ENCODE measurements around the gene H3-3A.
"Not testable (repeated sequence)": the region's sequence is repeated elsewhere in the genome, so short reads cannot be mapped to it uniquely, and the experiment has no call there.

The H3-3A gene

GRCh38 chr1:226085675-226086285, 23.3 kb downstream of the H3-3A start:
- no peak for DNase-seq (ENCODE audit: low read depth)

GRCh38 chr1:226086776-226087175, 24.3 kb downstream of the H3-3A start:
- no peak for DNase-seq (ENCODE audit: low read depth)

- DNase-seq (ENCODE audit: low read depth): no peak
Observed at GRCh38 chr1:226091461-226091860, 28.9 kb downstream of the H3-3A start.

GRCh38 chr1:226092048-226092820, 29.7 kb downstream of the H3-3A start:
- not testable (repeated sequence) for DNase-seq (ENCODE audit: low read depth)

- DNase-seq (ENCODE audit: low read depth): no peak
Observed at GRCh38 chr1:226092965-226093364, 30.4 kb downstream of the H3-3A start.

GRCh38 chr1:226093621-226094020, 31.1 kb downstream of the H3-3A start:
- DNase-seq (ENCODE audit: low read depth): no peak

GRCh38 chr1:226094451-226094850, 31.9 kb downstream of the H3-3A start:
- DNase-seq (ENCODE audit: low read depth): no peak

- DNase-seq (ENCODE audit: low read depth): no peak
Observed at GRCh38 chr1:226095286-226095685, 32.8 kb downstream of the H3-3A start.

GRCh38 chr1:226097866-226098625, 35.5 kb downstream of the H3-3A start:
- peak; percentile 32 for DNase-seq (ENCODE audit: low read depth)

- DNase-seq (ENCODE audit: low read depth): no peak
Observed at GRCh38 chr1:226098870-226099835, 36.6 kb downstream of the H3-3A start.

- peak; percentile 40 for DNase-seq (ENCODE audit: low read depth)
Observed at GRCh38 chr1:226100436-226101391, 38.2 kb downstream of the H3-3A start.

- no peak for DNase-seq (ENCODE audit: low read depth)
Observed at GRCh38 chr1:226104671-226105121, 42.2 kb downstream of the H3-3A start.

- no peak for DNase-seq (ENCODE audit: low read depth)
Observed at GRCh38 chr1:226107471-226108460, 45.2 kb downstream of the H3-3A start.

GRCh38 chr1:226108935-226109828, 46.7 kb downstream of the H3-3A start:
- DNase-seq (ENCODE audit: low read depth): peak; percentile 27

- peak; percentile 78 for DNase-seq (ENCODE audit: low read depth)
Observed at GRCh38 chr1:226109829-226110248, 47.3 kb downstream of the H3-3A start.

- peak; percentile 74 for DNase-seq (ENCODE audit: low read depth)
Observed at GRCh38 chr1:226110249-226111097, 48.0 kb downstream of the H3-3A start.

All from fibroblast of gingiva (primary cell).